Transverse colon (tissue), 4 donors: ENCODE measurements around the gene SCMH1. TPM values are rescaled to one million over a fixed set of nuclear protein-coding genes. Genes with fewer than 3 reads are reported as not detected.
A peak's percentile ranks its signal among the peaks of the same experiment; 100 is the strongest.
"Not testable (repeated sequence)": the region's sequence is repeated elsewhere in the genome, so short reads cannot be mapped to it uniquely, and the experiment has no call there.

Experiments
- DNase-seq: peaks from one replicate; pipeline ENCODE4 v3.0.0-alpha.2; 2019
- H3K27ac ChIP-seq, 4 donors: fragments of 200-600 bp; sonication (generic); 2 replicates each; pipeline ENCODE4 v1.5.1; 2016 to 2018; ENCODE audit warnings: inconsistent platforms in 4 of 4
- H3K27me3 ChIP-seq: fragments of 200-600 bp; sonication (generic); 2 replicates; pipeline ENCODE4 v1.5.1; 2017; ENCODE audit warnings: inconsistent platforms
- H3K36me3 ChIP-seq, 4 donors: fragments of 200-600 bp; sonication (generic); 2 replicates each; pipeline ENCODE4 v1.5.1; 2017 to 2019; ENCODE audit warnings: inconsistent platforms in 4 of 4
- H3K4me1 ChIP-seq, 4 donors: fragments of 200-600 bp; sonication (generic); 2 replicates each; pipeline ENCODE4 v1.5.1; 2017 to 2020; ENCODE audit warnings: inconsistent platforms in 4 of 4
- H3K4me3 ChIP-seq, 4 donors: fragments of 200-600 bp; sonication (generic); 1 replicate in 1 of 4; 2 replicates in 3 of 4; pipeline versions ENCODE4 v1.5.1 to v1.6.1; 2017 to 2019; ENCODE audit warnings: inconsistent platforms in 4 of 4
- H3K9me3 ChIP-seq, 2 donors: fragments of 200-600 bp; sonication (generic); 2 replicates each; pipeline ENCODE4 v1.5.1; 2017 to 2019; ENCODE audit warnings: inconsistent platforms in 2 of 2
- CTCF ChIP-seq, 5 experiments: fragments of 200-600 bp in 3 of 5; fragments of 450-650 bp in 2 of 5; sonication (generic) in 3 of 5; IDR thresholded peaks; 1 replicate in 2 of 5; 2 replicates in 3 of 5; pipeline ENCODE4 v1.5.1; 2016 to 2017; ENCODE audit warnings: antibody characterized with exemption in 5 of 5, inconsistent platforms in 3 of 5, mild to moderate bottlenecking in 2 of 5, moderate library complexity in 1 of 5
- EP300 ChIP-seq: sonication (generic); formaldehyde crosslinking; IDR thresholded peaks from one replicate; pipeline ENCODE4 v1.6.1; 2017; ENCODE audit warnings: antibody characterized with exemption, low read depth
- POLR2A ChIP-seq: fragments of 450-650 bp; IDR thresholded peaks from one replicate; pipeline ENCODE4 v1.6.1; 2016; ENCODE audit warnings: antibody characterized with exemption, mild to moderate bottlenecking, moderate library complexity
- POLR2AphosphoS5 ChIP-seq, 3 donors: sonication (generic); formaldehyde crosslinking; IDR thresholded peaks; one replicate each; pipeline ENCODE4 v1.6.1; 2016; ENCODE audit warnings: antibody characterized with exemption in 3 of 3
- WGBS, 2 donors: methylation state at CpG; one replicate each; pipeline ENCODE4 v1.1.5; 2018; ENCODE audit warnings: low coverage in 1 of 2; 5-methylcytosine and 5-hydroxymethylcytosine counted together
- in situ Hi-C, 4 donors: fragments of 200-750 bp; cut with MboI; loops; one replicate each; pipeline versions ENCODE4 v1.15.0 to v1.15.1; 2017; ENCODE audit warnings: low sequenced_read_pairs in 3 of 4, low pct_ligation_motif_present in 1 of 4, low pct_unique_long_range_greater_than_20kb in 1 of 4
- intact Hi-C: fragments of 100-400 bp; cut with DNase I; formaldehyde crosslinking; loops from one replicate; pipeline ENCODE4 v1.15.1; 2023; ENCODE audit warnings: low total_unique reads
- total RNA-seq, 4 donors: library from RNA; depleted of rRNA; stranded (reverse); fragments of >200 nt; gene quantifications; one replicate each; pipeline ENCODE4 v1.1.0, GENCODE V29; 2016

The SCMH1 gene
- total RNA-seq, 4 donors from 2014 or later: 24.5 to 66.8 (median 49.1) TPM

GRCh38 chr1:41122851-41123518 lies 119.1 kb downstream of the SCMH1 start:
- peaks cover 0 to 7% (median 0%) of the 10 kb centered on the region in 4 donors for H3K4me1 ChIP-seq
- no peak overlapping the region for H3K4me3 ChIP-seq
- DNase-seq: peak; percentile 33
- WGBS, 2 donors: 63 to 76% methylated on average over 4 to 8 of the region's 8 CpGs
- H3K36me3 ChIP-seq: no peaks in the 10 kb centered on the region
- intact Hi-C loops: no loop called here
- in situ Hi-C loops: no loop called here
- H3K9me3 ChIP-seq: no peaks in the 10 kb centered on the region
- H3K27me3 ChIP-seq: no peaks in the 10 kb centered on the region
- no peak for TF ChIP-seq EP300
- peak; percentile 40 to 66 (median 53) for TF ChIP-seq CTCF (IDR thresholded peaks at IDR 0.05)
- TF ChIP-seq POLR2A: no peak
- TF ChIP-seq POLR2AphosphoS5 (IDR thresholded peaks at IDR 0.05): no peak
- H3K27ac ChIP-seq: no peak overlapping the region

DNA sequence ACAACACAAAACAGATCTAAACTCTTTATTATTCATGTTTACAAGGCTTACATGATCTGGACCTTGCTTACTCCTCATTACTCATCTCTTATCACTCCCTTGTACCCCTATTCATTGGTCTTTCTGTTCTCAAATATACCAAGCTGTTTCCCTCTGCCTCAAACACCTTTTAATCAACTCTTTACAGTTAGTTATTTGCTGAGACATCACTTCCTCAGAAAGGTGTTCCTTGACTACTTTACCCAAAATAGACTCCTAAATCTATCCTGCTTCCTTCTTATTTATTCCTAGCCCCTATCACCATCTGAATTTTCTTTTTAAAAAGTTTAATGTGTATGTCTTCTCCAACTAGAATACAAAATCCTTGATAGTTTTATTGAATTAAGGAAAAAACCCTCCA lies 120.0 kb downstream of the SCMH1 start:
- Histone ChIP-seq H3K27ac (no peak overlapping the region), H3K9me3 (no peaks in the 10 kb centered on the region), H3K36me3 (no peaks in the 10 kb centered on the region), H3K27me3 (no peaks in the 10 kb centered on the region), H3K4me1 (peaks cover 0 to 7% (median 0%) of the 10 kb centered on the region in 4 donors), H3K4me3 (no peak overlapping the region)
- in situ Hi-C loops (no loop called here), intact Hi-C loops (no loop called here)
- no peak for TF ChIP-seq EP300
- no peak for TF ChIP-seq CTCF (IDR thresholded peaks at IDR 0.05)
- no peak for TF ChIP-seq POLR2AphosphoS5 (IDR thresholded peaks at IDR 0.05)
- TF ChIP-seq POLR2A: no peak
- DNase-seq: no peak

GRCh38 chr1:41118645-41119044 lies 123.5 kb downstream of the SCMH1 start:
- DNase-seq: no peak
- Histone ChIP-seq H3K4me3 (no peak overlapping the region), H3K9me3 (no peaks in the 10 kb centered on the region), H3K4me1 (peaks cover 0 to 7% (median 0%) of the 10 kb centered on the region in 4 donors), H3K36me3 (peaks cover 0 to 6% (median 0%) of the 10 kb centered on the region in 4 donors), H3K27ac (no peak overlapping the region), H3K27me3 (no peaks in the 10 kb centered on the region)
- in situ Hi-C loops: no loop called here
- no peak for TF ChIP-seq CTCF (IDR thresholded peaks at IDR 0.05)
- no peak for TF ChIP-seq POLR2A
- no peak for TF ChIP-seq EP300
- no peak for TF ChIP-seq POLR2AphosphoS5 (IDR thresholded peaks at IDR 0.05)
- intact Hi-C loops: loop anchor here (10.0 kb wide), 1 partner anchor 126 kb away; the partner anchor contains the start of gene SCMH1

- H3K27ac ChIP-seq, H3K27me3 ChIP-seq, H3K4me1 ChIP-seq, in situ Hi-C loops, H3K4me3 ChIP-seq, H3K9me3 ChIP-seq, DNase-seq: not testable (repeated sequence)
- H3K36me3 ChIP-seq: peaks cover 0 to 10% (median 0%) of the 10 kb centered on the region in 4 donors
- 96 to 100% methylated on average over 1 to 14 of the region's 15 CpGs for WGBS, 2 donors
- intact Hi-C loops: loop anchor here (10.0 kb wide), 1 partner anchor 128 kb away; the partner anchor contains the start of gene SCMH1
These were observed 124.9 kb downstream of the SCMH1 start for GRCh38 chr1:41117241-41117640.
